ENCODE data around the gene ACSF3. TPM values are rescaled to one million over a fixed set of nuclear protein-coding genes. Genes with fewer than 3 reads are reported as not detected.
"Not testable (repeated sequence)": the region's sequence is repeated elsewhere in the genome, so short reads cannot be mapped to it uniquely, and the experiment has no call there.

Gene ACSF3
- total RNA-seq, 1 donor from 2014 or later: 39.8 TPM

GRCh38 chr16:89084814-89085612 lies 8.6 kb upstream of the ACSF3 start:
- no peaks in the 10 kb centered on the region for H3K9me3 Mint-ChIP-seq
- H3K4me3 Mint-ChIP-seq (ENCODE audit: low read depth): no peak overlapping the region
- intact Hi-C loops (cut with micrococcal nuclease): no loop called here
- H3K36me3 Mint-ChIP-seq (ENCODE audit: low read depth): no peaks in the 10 kb centered on the region
- DNase-seq (ENCODE audit: low spot score): no peak
- peaks cover 6% of the 10 kb centered on the region for H3K27me3 Mint-ChIP-seq (ENCODE audit: low read depth)
- no peak overlapping the region for H3K27ac Mint-ChIP-seq
- H3K4me1 Mint-ChIP-seq (ENCODE audit: low read depth): no peaks in the 10 kb centered on the region

GRCh38 chr16:89085755-89086154 lies 7.9 kb upstream of the ACSF3 start:
- no peak overlapping the region for H3K27ac Mint-ChIP-seq
- no peak for DNase-seq (ENCODE audit: low spot score)
- peaks cover 9% of the 10 kb centered on the region for H3K27me3 Mint-ChIP-seq (ENCODE audit: low read depth)
- intact Hi-C loops (cut with micrococcal nuclease): no loop called here
- no peak overlapping the region for H3K4me3 Mint-ChIP-seq (ENCODE audit: low read depth)
- H3K36me3 Mint-ChIP-seq (ENCODE audit: low read depth): no peaks in the 10 kb centered on the region
- H3K4me1 Mint-ChIP-seq (ENCODE audit: low read depth): no peaks in the 10 kb centered on the region
- H3K9me3 Mint-ChIP-seq: no peaks in the 10 kb centered on the region

- intact Hi-C loops (cut with micrococcal nuclease): no loop called here
- Mint-ChIP-seq H3K4me1 (ENCODE audit: low read depth) (no peaks in the 10 kb centered on the region), H3K4me3 (ENCODE audit: low read depth) (no peak overlapping the region), H3K27me3 (ENCODE audit: low read depth) (peaks cover 20% of the 10 kb centered on the region), H3K27ac (no peak overlapping the region), H3K9me3 (no peaks in the 10 kb centered on the region), H3K36me3 (ENCODE audit: low read depth) (no peaks in the 10 kb centered on the region)
- no peak for DNase-seq (ENCODE audit: low spot score)
Measured at GRCh38 chr16:89087922-89088497, 5.6 kb upstream of the ACSF3 start.

GRCh38 chr16:89089120-89089519 lies 4.5 kb upstream of the ACSF3 start:
- H3K9me3 Mint-ChIP-seq: no peaks in the 10 kb centered on the region
- H3K4me3 Mint-ChIP-seq (ENCODE audit: low read depth): no peak overlapping the region
- DNase-seq (ENCODE audit: low spot score): no peak
- peaks cover 20% of the 10 kb centered on the region for H3K27me3 Mint-ChIP-seq (ENCODE audit: low read depth)
- H3K27ac Mint-ChIP-seq: no peak overlapping the region
- no peaks in the 10 kb centered on the region for H3K4me1 Mint-ChIP-seq (ENCODE audit: low read depth)
- H3K36me3 Mint-ChIP-seq (ENCODE audit: low read depth): peaks cover under 1% of the 10 kb centered on the region
- intact Hi-C loops (cut with micrococcal nuclease): no loop called here

- intact Hi-C loops (cut with micrococcal nuclease): no loop called here
Measured at GRCh38 chr16:89090182-89090630, 3.4 kb upstream of the ACSF3 start.

GRCh38 chr16:89090669-89091426 lies 2.8 kb upstream of the ACSF3 start:
- no peak for DNase-seq (ENCODE audit: low spot score)
- Mint-ChIP-seq H3K9me3 (no peaks in the 10 kb centered on the region), H3K4me1 (ENCODE audit: low read depth) (peaks cover 14% of the 10 kb centered on the region), H3K27me3 (ENCODE audit: low read depth) (peaks cover 20% of the 10 kb centered on the region), H3K27ac (no peak overlapping the region), H3K36me3 (ENCODE audit: low read depth) (peaks cover 16% of the 10 kb centered on the region), H3K4me3 (ENCODE audit: low read depth) (no peak overlapping the region)
- intact Hi-C loops (cut with micrococcal nuclease): no loop called here

More at GRCh38 chr16:89090182-89090630, 3.4 kb upstream of the ACSF3 start:
- Mint-ChIP-seq H3K9me3 (no peaks in the 10 kb centered on the region), H3K27ac (no peak overlapping the region), H3K27me3 (ENCODE audit: low read depth) (peaks cover 20% of the 10 kb centered on the region), H3K36me3 (ENCODE audit: low read depth) (peaks cover 11% of the 10 kb centered on the region), H3K4me3 (ENCODE audit: low read depth) (no peak overlapping the region), H3K4me1 (ENCODE audit: low read depth) (peaks cover 10% of the 10 kb centered on the region)
- DNase-seq (ENCODE audit: low spot score): no peak

GRCh38 chr16:89092013-89092412 lies 1.6 kb upstream of the ACSF3 start:
- Mint-ChIP-seq H3K4me3 (ENCODE audit: low read depth) (peak overlapping the region; percentile 28), H3K4me1 (ENCODE audit: low read depth) (peaks cover 26% of the 10 kb centered on the region), H3K9me3 (no peaks in the 10 kb centered on the region), H3K36me3 (ENCODE audit: low read depth) (peaks cover 27% of the 10 kb centered on the region), H3K27me3 (ENCODE audit: low read depth) (peaks cover 20% of the 10 kb centered on the region), H3K27ac (no peak overlapping the region)
- DNase-seq (ENCODE audit: low spot score): no peak
- intact Hi-C loops (cut with micrococcal nuclease): no loop called here

GRCh38 chr16:89093252-89093601 lies 425 bp upstream of the ACSF3 start:
- H3K4me3 Mint-ChIP-seq (ENCODE audit: low read depth): peak overlapping the region; percentile 61
- H3K36me3 Mint-ChIP-seq (ENCODE audit: low read depth): peaks cover 28% of the 10 kb centered on the region
- DNase-seq (ENCODE audit: low spot score); intact Hi-C loops (cut with micrococcal nuclease); H3K9me3 Mint-ChIP-seq: not testable (repeated sequence)
- peaks cover 38% of the 10 kb centered on the region for H3K4me1 Mint-ChIP-seq (ENCODE audit: low read depth)
- peaks cover 18% of the 10 kb centered on the region for H3K27me3 Mint-ChIP-seq (ENCODE audit: low read depth)
- peak overlapping the region; percentile 38 for H3K27ac Mint-ChIP-seq

GRCh38 chr16:89094252-89094879 lies 714 bp downstream of the ACSF3 start:
- H3K36me3 Mint-ChIP-seq (ENCODE audit: low read depth): peaks cover 30% of the 10 kb centered on the region
- intact Hi-C loops (cut with micrococcal nuclease): no loop called here
- peak overlapping the region; percentile 96 for H3K4me3 Mint-ChIP-seq (ENCODE audit: low read depth)
- peaks cover 47% of the 10 kb centered on the region for H3K4me1 Mint-ChIP-seq (ENCODE audit: low read depth)
- no peaks in the 10 kb centered on the region for H3K9me3 Mint-ChIP-seq
- DNase-seq (ENCODE audit: low spot score): peak; percentile 23
- H3K27ac Mint-ChIP-seq: peak overlapping the region; percentile 91
- peaks cover 17% of the 10 kb centered on the region for H3K27me3 Mint-ChIP-seq (ENCODE audit: low read depth)

- no peak overlapping the region for H3K27ac Mint-ChIP-seq
- DNase-seq (ENCODE audit: low spot score): no peak
- intact Hi-C loops (cut with micrococcal nuclease): loop anchor here (5.0 kb wide), 1 partner anchor 63 kb away; no protein-coding TSS in a partner anchor
- H3K4me3 Mint-ChIP-seq (ENCODE audit: low read depth): peak overlapping the region; percentile 96
- peaks cover 34% of the 10 kb centered on the region for H3K36me3 Mint-ChIP-seq (ENCODE audit: low read depth)
- peaks cover 51% of the 10 kb centered on the region for H3K4me1 Mint-ChIP-seq (ENCODE audit: low read depth)
- peaks cover 14% of the 10 kb centered on the region for H3K27me3 Mint-ChIP-seq (ENCODE audit: low read depth)
- H3K9me3 Mint-ChIP-seq: no peaks in the 10 kb centered on the region
Measured at GRCh38 chr16:89094880-89095258, 1.2 kb downstream of the ACSF3 start.

- peak overlapping the region; percentile 96 for H3K4me3 Mint-ChIP-seq (ENCODE audit: low read depth)
Measured at GRCh38 chr16:89095491-89095951, 1.9 kb downstream of the ACSF3 start.

GRCh38 chr16:89096042-89096717 lies 2.5 kb downstream of the ACSF3 start:
- no peak for DNase-seq (ENCODE audit: low spot score)
- intact Hi-C loops (cut with micrococcal nuclease): loop anchor here (5.0 kb wide), 1 partner anchor 64 kb away; no protein-coding TSS in a partner anchor
- Mint-ChIP-seq H3K9me3 (no peaks in the 10 kb centered on the region), H3K4me1 (ENCODE audit: low read depth) (peaks cover 54% of the 10 kb centered on the region), H3K36me3 (ENCODE audit: low read depth) (peaks cover 41% of the 10 kb centered on the region), H3K27me3 (ENCODE audit: low read depth) (peaks cover 8% of the 10 kb centered on the region), H3K27ac (peak overlapping the region; percentile 94), H3K4me3 (ENCODE audit: low read depth) (peak overlapping the region; percentile 76)

More at GRCh38 chr16:89095491-89095951, 1.9 kb downstream of the ACSF3 start:
- intact Hi-C loops (cut with micrococcal nuclease): loop anchor here (5.0 kb wide), 1 partner anchor 63 kb away; no protein-coding TSS in a partner anchor
- Mint-ChIP-seq H3K36me3 (ENCODE audit: low read depth) (peaks cover 38% of the 10 kb centered on the region), H3K9me3 (no peaks in the 10 kb centered on the region), H3K27ac (no peak overlapping the region), H3K27me3 (ENCODE audit: low read depth) (peaks cover 13% of the 10 kb centered on the region), H3K4me1 (ENCODE audit: low read depth) (peaks cover 53% of the 10 kb centered on the region)
- DNase-seq (ENCODE audit: low spot score): no peak

All from activated T-helper 2 cell treated with anti-CD3 and anti-CD28 coated beads, Interferon-gamma antibody, Interleukin-2, Interleukin-4, amounts not matched to agents 10 μg/mL and 5 μg/mL and 100 μg/mL, durations not matched to agents 14 hours and 24 hours and 36 hours (primary cell).